Cardiac septum (tissue), 1 donor: ENCODE data around the gene TMEM117. TPM values are rescaled to one million over a fixed set of nuclear protein-coding genes. Genes with fewer than 3 reads are reported as not detected.

Experiments used
- DNase-seq: peaks from one replicate; pipeline ENCODE4 v3.0.0-alpha.2; 2020; ENCODE audit warnings: low spot score
- intact Hi-C: fragments of 100-400 bp; cut with DNase I; formaldehyde crosslinking; loops from one replicate; pipeline ENCODE4 v1.14.0; 2022
- total RNA-seq: library from RNA; stranded (reverse); fragmentation: NEBNext Ultra II Directional; extraction: Animal tissue kit (Norgen Biotek cat#: 25700); gene quantifications from one replicate; pipeline ENCODE4 v1.2.1, GENCODE V29; 2021
- donor health status: DM: no; HTN: no; CAD: no.

Gene TMEM117
- total RNA-seq, 1 donor from 2014 or later: 7.5 TPM

DNA sequence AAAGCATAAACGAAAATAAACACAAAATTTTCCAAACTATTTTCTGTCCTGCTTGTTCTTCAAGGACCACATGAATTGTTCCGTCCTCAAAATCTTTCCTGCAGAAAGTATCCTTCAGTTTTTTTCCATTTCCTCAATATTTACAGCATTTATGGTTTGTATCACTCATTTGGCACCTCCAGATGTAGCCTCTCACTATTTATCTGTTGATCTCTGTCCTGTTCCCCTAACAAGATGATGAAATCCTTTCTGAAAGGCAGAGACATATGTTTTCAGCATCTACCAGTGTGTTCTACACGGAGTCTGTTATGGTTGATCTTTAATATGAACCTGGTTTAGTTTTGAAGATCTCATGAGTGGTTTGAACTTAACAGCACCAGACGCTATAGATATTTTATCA is 550.1 kb downstream of the TMEM117 start:
- no peak for DNase-seq

DNA sequence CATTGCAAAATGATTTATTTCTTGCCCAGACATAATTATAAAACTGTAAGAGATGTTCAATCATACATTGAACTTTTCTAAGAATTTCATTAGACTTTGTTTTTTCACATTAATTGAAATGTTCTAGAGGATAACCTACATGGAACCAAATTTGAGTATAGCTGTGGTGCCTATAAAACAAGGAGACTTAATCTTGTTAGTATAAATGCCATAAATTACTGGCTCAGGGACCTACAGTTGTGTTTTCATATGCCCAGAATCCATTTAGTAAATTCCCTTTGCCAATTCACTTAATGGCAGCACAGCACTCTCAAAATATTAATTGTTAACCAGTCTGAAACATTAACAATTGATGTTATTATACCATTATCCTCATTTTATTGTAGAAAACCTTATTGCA is 551.7 kb downstream of the TMEM117 start:
- intact Hi-C loops: no loop called here
- no peak for DNase-seq

More for the DNA sequence above, 550.1 kb downstream of the TMEM117 start:
- intact Hi-C loops: no loop called here

DNA sequence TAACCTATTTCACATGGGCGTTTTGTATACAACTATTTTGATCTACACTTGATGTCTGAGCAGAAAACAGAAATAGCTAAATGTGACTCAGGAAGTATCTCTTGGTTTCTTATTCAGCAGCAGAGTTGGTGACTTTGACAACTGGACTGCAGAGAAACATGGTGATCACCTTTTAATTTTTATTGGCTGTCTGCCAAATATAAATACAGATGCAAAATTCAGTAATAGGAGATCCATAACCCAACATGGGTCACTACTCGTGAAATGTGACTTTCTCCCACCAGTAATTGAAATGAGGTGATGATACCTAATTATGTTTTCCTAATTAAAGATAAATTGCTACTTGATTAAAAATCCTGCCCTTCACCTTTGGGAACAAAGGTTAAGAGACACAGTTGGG is 553.2 kb downstream of the TMEM117 start:
- no peak for DNase-seq

DNA sequence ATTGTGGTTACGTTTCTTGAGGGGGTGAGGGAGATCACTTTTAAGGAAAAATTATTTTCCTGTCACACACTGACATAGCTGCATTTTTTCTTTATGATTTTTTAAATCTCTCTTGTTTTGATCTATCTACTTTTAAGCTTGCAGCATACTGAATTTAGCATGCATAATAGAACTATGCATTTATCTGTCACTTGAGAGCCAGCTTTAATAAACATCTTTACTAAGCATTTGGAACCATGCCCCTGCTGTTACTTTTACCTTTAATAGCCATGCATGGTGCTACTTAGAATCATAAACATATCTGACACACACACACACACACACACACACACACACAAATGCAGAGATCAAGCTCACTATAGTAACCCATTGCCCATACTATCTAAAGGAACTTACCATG is 554.0 kb downstream of the TMEM117 start:
- intact Hi-C loops: no loop called here
- DNase-seq: no peak

More for the DNA sequence above, 553.2 kb downstream of the TMEM117 start:
- intact Hi-C loops: no loop called here

DNA sequence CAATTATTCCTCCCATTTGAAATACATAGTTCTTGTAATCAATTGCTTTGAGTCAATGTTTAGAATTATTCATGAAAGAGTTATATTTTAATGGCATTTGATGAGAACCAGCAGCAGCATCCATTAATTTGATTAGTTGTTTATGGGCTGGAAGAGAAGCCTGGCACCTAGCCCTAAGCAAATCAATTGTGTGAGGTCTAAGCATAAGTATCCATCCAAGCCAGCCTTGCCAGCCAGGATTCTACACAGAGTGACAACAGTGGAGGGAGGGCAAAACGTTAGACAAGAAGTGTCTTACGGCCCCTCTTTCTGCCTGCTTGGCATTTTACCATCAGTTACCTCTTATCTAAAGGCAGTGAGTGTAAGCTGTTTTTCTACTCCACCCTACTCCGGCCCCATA is 561.8 kb downstream of the TMEM117 start:
- DNase-seq: no peak
- intact Hi-C loops: no loop called here

DNA sequence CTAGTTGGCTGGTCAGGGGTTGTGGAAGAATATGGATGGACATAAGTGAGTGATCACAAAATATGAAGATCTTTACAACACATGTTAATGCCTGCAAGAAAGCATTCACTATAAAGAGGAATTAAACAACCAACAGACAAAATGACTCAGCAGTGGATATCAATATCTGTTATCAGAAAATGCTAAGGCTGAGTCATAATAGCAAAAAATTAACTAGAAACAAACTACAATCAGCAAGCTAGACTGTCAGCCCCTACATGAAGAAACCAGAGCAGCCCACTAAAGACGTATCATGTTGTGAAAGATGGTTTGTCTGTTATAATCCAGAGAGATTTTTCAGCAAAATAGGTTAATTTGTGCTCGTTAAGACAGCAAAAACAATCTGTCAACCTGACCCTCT is 567.3 kb downstream of the TMEM117 start:
- DNase-seq: no peak
- intact Hi-C loops: no loop called here

DNA sequence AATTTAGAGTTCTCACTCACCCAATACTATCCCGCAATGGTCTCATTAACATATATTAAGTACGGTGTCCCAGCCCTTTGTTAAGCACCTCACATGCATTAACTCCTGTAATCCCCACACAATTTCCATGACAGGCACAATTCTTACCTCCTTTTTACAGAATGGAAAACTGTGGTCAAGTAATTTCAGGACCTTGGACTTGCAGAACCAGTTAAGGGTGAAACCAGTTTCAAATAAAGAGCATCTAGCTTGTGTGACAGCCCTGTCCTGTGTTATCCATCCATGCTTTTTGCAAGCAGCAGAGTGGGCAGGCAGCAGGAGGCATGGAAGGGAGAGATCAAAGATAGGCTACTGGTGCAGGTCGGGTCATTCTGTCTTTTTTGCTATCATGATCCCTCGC is 569.4 kb downstream of the TMEM117 start:
- intact Hi-C loops: no loop called here
- DNase-seq: no peak

DNA sequence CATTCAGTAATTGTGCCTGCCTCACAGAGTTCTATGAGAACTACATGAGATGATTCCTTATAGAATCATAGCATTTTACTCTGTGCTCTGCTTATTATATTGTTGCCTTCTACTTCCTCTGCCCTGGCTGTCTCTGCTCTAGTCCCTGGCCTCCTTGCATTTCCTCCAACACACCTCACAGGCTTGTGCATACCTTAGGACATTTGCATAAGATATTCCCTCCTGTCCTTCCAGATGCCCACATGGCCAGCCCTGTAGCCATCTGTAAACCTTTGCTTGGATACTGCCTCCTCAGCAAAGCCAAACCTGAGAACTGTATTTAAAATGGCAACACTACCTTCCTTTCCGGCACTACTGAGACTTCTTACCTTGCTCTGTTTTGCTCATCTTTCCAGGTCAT is 586.7 kb downstream of the TMEM117 start:
- intact Hi-C loops: no loop called here
- DNase-seq: no peak

DNA sequence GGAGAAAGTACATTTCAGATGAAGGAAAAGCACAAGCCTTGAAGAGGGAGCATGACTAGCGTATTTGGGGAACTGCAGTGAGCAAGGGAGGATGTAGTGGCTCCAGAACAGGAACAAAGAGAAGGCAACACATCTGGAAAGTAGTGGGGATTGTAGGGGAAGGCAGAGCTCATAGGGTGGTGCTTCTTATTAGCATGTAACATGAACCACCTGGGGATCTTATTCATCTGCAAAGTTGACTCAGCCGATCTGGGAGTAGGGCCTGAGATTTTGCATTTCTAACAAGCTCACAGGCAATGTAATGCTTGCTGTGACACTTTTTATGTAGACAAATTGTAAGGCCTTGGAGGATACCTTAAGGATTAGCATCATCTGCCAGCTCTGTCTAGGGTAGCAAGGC is 592.9 kb downstream of the TMEM117 start:
- no peak for DNase-seq
- intact Hi-C loops: no loop called here

DNA sequence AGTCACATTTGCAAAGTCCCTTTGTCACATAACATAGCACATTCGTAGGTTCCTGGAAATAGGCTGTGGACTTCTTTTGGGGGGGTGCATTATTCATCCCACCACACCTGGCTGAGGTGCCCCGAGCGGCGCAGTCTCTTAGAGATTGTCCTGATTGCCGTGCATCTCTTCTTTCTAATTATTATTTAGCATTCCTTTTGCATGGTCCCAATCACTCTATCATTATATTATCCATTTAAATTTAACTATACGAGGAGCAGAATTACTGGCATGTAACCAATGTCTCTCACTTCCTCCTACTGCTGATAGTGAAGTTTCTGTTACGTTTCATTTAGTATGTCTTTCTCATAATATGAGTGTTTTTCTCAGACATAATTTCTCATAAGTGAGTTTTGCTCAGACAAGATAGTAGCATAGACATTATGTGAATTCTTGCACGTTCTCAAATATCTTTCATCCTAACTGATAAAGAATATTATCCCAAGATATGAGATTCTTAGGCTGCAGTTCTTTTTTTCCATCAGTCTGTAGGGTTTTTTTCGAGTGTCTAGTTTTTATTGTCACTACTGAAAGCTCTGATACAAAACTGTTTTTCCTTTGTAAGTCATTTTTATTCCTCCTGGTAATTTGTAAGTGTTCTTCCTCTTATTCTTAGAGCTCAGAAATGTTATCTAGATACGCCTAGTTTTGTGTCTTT is 595.9 kb downstream of the TMEM117 start:
- no peak for DNase-seq
- intact Hi-C loops: no loop called here

DNA sequence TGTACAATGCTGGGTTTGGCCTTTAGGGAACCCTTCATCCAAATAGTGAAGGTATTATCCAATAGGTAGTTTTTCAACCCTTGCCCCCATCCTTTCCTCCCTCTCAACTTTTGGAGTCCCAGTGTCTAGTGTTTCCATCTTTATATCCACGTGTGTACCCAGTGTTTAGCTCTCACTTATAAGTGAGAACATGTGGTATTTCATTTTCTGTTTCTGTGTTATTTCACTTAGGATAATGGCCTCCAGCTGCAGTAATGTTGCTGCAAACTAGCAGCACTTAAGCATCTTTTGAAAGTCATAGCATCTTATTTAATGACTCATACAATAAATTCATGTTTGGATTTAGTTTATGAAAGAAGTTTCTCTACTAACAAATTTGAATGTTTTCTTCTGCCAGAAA is 597.8 kb downstream of the TMEM117 start:
- DNase-seq: no peak
- intact Hi-C loops: no loop called here

DNA sequence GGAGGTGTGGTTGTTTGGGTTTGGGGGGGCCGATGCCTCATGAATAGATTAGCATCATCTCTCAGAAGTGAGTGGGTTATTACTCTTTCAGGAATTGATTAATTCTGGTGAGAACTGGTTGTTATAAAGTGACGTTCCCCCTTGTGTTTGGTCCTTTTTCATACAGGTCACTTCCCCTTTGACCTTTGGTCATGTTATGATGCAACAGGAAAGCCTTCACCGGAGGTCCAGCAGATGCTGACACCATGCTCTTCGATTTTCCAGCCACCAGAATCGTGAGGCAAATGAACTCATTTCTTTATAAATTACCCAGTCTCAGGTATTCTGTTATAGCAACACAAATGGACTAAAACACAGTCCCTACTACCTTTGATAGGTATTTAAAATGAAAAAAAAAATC is 600.9 kb downstream of the TMEM117 start:
- DNase-seq: no peak
- intact Hi-C loops: no loop called here

Other genes with a start within 250 kb of the TMEM117 start
- gene PUS7L, start 77.3 kb upstream of the TMEM117 start, total RNA-seq: 5.9 TPM
- gene IRAK4, start 77.1 kb upstream of the TMEM117 start, total RNA-seq: 7.8 TPM
- 16.5 TPM for gene TWF1, start 29.8 kb upstream of the TMEM117 start, total RNA-seq